T47D (cell line): Measurements from ENCODE around the gene ARID1B.
A peak's percentile ranks its signal among the peaks of the same experiment; 100 is the strongest.

Experiments
- DNase-seq, 2 experiments: peaks; one replicate each; pipeline versions ENCODE4 v3.0.0 to v3.0.0-alpha.2; 2011 to 2012; ENCODE audit warnings: low read depth in 1 of 2, low spot score in 1 of 2
- JUND ChIP-seq: IDR thresholded peaks from 2 replicates; pipeline ENCODE4 v1.6.1; 2012; ENCODE audit warnings: low read depth
- in situ Hi-C: cut with HindIII; loops from 2 replicates; pipeline ENCODE4 v1.10.0; 2016; ENCODE audit warnings: low sequenced_read_pairs, low pct_unique_long_range_greater_than_20kb

The ARID1B gene

DNA sequence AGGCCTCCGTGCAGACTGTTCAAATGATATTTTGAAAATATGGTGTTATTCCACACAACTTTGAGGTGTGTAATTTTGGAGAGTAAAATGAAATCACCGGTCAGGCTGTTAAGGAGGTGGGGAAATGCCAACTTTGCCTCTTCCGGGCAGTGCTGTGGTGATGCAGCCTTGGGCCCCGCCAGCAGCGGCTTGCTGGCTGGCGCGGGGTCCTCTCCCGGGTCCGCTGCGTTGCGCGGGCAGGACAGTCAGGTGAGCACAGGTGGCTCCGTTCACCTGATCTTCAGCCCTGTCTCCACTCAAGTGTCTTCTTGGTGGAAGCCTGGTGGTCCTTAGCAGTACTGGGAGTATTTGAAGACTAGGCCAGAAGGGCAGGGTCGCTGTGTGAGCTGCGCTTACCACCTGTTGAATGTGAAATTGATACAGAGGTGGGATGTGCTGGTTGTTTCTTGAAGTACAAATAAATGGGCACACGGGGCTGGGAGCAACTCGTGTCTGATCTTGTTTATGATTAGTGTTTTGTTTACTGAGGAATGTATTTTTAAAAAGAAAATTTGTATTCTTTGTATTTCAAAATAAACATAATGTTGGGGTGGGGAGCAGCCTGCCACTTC is 184.2 kb downstream of the ARID1B start:
- DNase-seq = no peak
- in situ Hi-C loops = no loop called here
- TF ChIP-seq JUND = no peak

DNA sequence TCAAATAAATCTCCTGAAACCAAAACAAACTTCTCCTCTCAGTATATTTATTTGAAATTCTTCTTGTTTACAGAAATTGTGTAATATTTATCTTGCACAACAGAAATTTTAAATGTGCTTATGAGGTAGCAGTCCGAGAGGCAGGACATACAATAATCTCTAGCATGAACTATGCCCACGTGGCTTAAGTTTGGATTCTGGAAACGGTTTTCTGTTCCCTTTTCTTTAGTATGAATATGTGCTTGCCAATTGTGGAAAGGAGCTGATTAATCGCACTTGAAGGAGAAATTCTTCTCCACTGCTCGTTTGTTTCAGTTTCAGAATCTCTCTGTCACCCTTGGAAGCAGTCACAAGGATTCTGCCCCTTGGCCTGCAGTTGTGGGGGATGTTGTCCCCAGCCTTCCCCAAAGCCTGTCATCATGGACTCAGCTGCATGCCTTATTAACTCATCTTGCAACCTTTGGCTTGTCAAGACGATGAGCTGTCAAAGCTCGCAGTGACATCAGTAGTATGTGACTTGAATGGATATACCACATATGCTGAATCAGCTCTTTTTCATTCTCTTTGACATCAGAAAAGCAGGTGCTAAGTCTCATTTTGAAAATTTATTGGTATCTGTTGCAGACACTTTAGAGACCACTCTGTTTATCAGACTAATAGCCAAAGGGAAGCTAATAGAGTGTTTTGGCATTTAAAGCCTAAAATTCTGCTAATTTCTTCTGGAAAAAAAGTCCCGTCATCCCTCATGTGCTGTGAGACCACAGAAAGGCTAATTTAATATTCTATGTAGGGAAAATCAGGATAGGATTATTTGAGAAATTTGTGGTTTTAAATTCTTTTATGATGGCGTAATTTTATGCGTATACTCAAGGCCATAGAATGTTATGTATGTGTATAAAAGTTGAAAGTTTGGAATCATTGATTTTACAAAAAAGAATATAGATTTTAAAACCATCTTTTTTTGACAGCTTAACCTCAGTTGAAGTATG is 186.8 kb downstream of the ARID1B start:
- no peak for TF ChIP-seq JUND
- in situ Hi-C loops = no loop called here
- DNase-seq = no peak

DNA sequence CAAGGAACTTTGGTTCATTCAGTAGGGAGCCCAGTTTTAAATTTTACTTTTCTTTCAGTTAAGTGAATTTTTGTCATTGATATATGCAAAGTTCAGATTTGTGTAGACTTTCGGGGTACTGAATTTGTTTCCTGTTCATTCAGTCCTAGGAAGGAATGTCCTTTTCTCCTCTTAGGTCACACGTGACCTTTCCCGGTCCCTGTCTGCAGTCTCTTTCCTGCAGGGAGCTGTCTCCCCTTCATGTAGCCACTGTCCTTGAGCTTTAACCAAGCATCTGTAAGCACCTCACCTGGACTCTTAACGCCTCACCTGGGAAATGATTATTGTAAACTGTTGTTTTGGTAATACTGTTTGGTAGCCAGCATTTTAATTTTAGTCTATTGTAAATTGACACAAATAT is 190.7 kb downstream of the ARID1B start:
- no peak for DNase-seq
- in situ Hi-C loops = no loop called here
- no peak for TF ChIP-seq JUND

DNA sequence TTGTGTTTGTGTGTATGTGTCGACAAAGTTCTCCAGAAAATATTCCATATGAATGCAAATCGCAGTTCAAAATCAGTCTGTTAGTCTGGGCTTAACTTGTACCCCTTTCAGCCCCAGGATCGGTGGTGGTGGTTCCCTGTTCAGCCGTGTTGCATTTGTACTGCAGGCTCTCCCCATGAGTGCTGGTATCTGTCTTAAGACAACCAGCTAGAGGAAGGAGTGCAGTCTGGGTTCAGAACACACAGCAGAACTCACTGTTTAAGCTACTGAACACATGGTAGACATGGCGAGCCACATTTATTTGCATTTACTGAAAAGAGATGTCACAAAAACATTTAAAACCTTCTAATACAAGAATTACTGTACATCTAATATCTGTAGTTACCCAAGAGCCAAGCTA is 192.1 kb downstream of the ARID1B start:
- TF ChIP-seq JUND = no peak
- DNase-seq = no peak
- in situ Hi-C loops = no loop called here

DNA sequence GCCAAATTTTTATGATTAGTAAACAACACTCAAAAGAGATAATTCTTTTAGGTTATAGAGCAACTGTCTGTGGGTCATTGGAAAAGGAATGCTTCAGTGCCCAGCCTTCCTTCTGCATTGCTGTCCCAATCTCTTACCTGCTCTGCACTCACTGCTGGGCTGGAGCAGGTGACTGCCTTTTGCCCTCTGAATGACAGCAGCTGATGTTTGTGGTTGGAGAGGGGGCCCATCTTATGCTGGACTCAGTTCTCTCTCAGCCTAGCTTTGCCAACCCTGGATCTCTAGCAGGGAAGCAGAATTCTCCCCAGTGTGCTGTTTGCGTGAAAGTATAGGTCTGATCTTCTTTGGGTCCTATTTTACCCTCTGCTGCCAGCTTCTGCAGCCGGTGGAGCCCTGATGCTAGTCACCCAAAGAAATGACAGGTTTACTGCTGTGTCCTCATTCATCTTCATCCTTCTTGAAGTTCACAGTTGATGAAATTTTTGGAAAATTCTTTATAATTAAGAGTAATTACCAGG is 193.5 kb downstream of the ARID1B start:
- in situ Hi-C loops = no loop called here
- no peak for TF ChIP-seq JUND
- DNase-seq = no peak

DNA sequence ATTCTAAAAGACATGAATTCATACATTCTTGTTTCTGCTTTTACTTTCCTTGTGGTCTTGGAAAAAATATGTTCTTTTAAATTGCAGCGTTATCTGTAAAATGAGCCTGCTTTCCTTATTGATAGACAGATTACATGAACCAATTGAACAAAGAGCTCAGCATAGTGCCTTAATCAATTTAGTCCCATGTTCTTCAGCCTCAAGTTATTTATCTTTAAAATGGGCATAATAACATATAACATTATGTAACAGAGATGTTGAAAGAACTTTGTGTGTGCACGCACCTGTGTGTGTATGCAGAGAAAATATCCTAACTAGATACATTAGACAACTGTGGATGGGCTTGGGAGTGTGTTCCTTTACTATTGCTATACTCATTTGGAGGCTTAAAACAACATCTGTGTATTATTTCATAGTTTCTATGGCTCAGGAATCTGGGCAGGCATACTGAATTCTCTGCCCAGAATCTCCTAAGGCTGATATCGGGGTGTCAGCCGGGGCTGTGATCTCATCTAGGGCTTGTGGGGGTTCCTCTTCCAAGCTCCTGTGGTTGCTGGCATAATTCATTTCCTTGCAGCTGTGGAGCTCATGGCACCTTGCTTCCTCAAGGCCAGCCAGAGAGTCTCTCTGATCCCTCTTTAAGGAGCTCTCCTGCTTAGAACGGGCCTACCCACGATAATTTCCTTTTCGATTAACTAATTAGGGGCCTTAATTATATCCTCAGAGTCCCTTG is 194.1 kb downstream of the ARID1B start:
- no peak for TF ChIP-seq JUND
- no peak for DNase-seq

DNA sequence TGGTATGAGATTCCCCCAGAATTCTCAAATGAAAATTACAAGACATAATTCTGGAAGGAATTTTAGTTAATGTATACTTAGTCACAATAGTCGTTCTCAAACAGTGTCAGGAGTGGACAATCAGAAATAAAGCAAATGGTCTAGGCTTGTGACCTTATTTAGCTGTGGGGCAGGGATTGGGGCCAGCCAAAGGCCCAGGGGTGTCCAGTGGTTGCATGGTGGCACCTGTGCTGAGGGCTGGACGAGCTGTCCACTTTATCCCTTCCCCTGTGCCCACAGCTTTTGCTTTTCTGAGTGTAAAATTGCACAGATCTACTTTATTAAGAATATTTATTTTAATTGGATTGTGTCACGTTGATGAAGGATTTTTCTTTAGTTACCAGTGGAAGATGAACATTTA is 195.0 kb downstream of the ARID1B start:
- no peak for TF ChIP-seq JUND

More for the DNA sequence above, 194.1 kb downstream of the ARID1B start:
- in situ Hi-C loops = no loop called here

DNA sequence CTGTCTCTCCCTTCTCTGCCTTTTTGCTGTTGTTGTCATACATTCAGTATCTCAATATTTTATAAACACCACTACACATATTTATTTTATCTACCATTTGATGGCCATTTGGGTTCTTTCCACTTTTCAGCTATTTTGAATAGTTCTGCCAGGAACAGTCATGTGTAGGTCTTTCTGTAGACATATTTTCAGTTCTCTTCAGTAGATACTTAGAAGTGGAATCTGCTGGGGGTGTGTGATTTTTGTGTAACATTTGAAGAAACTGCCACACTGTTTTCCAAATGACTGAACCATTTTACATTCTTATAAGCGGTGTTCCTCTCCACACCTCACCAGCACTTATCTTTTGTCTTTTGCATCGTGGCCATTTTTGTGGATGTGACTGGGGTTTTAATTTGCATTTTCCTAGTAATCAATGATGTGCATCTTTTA is 197.7 kb downstream of the ARID1B start:
- in situ Hi-C loops = no loop called here
- no peak for DNase-seq
- no peak for TF ChIP-seq JUND

More for the DNA sequence above, 195.0 kb downstream of the ARID1B start:
- DNase-seq = no peak
- in situ Hi-C loops = no loop called here

DNA sequence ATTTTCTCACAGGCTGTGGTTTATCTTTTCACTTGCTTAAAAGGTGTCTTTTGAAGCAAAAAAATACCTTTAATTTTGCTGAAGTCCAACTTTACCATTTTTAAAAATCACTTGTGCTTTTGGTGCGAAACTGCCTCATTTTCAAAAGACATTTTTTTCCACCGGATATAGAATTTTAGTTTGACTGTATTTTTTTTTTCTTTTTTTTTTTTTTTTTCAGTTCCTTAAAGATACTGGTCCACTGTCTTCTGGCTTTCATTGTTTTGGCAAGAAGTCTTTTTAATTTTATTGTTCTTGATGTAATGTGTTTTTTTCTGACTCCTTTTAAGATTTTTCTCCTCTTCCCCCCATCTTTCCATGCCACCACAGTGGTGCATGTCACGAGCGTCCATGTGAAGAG is 198.2 kb downstream of the ARID1B start:
- TF ChIP-seq JUND = no peak
- no peak for DNase-seq
- in situ Hi-C loops = no loop called here

DNA sequence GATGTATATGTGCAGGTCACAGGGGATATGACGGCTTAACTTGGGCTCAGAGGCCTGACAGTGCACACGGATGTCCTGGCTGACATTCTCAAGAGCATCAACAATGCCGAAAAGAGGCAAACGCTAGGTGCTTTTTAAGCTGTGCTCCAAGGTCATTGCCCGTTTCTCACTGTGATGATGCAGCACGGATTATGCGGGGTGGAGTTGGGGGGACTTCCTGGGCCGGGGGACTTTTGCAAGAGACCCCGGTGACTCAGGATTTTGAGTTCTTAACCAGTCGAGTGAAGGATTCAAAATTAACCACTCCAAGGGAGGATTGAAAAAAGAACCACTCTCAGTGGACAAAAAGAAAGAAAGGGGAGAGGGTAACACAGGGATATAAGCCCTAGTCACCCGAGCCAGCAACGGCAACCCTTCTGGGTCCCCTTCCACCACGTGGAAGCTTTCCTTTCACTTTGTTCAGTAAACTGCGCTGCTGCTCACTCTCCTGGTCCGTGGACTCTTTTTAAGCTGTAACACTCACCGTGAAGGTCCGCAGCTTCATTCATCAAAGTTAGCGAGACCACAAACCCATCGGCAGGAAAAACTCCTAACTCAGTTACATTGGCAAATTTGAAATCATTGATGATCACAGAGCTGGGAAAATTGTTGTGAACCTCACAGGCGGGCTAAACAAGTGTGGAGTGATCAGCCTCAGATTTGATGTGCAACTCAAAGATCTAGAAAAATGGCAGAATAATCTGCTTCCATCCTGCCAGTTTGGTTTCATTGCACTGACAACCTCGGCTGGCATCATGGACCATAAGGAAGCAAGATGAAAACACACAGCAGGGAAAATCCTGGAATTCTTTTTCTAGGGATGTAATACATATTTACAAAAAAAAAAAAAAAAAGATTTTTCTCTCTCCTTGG is 199.3 kb downstream of the ARID1B start:
- no peak for DNase-seq
- in situ Hi-C loops = no loop called here
- TF ChIP-seq JUND = no peak

DNA sequence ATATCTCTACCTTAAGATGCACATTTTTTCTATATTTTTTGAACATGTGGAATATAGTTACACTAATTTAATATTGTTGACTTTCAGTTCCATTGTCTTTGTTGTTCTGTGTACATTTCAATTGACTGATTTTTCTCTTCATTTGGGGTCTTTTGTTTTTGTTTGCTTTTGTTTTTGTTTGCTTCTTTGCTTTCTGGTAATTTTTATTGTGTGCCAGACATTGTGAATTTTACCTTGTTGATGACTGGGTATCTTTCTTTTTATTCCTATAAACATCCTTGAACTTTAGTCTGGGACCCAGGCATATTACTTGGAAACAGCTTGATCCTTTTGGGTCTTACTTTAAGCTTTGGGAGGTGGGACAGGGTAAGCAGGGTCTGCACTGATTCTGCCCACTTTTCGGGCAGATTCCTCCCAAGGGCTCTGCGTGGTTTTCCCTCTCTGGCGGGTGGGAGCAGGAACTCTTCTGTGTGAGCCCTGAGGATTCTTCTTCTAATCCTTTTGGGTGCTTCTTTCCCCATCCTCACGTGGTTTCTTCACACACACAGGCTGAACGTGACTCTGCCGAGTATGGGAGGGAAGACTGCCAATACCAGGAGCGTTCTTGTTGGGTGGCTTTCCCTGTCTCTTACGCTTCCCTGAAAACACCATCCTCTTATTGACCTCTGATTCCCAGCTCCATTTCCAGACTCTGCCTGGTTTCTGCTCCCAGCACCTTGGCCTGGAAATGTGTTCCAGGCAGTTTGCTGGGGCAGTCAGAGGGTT is 200.5 kb downstream of the ARID1B start:
- in situ Hi-C loops = no loop called here
- no peak for TF ChIP-seq JUND

More for the DNA sequence above, 200.5 kb downstream of the ARID1B start:
- peak in 1 of 2 experiments; percentile 61 for DNase-seq
